Heart left ventricle (tissue), 16 donors: Measurements from ENCODE around the gene EEF1A2. TPM values are rescaled to one million over a fixed set of nuclear protein-coding genes. Genes with fewer than 3 reads are reported as not detected.

Experiments used
- ATAC-seq, 4 donors: fragments of 200-7000 bp; cut with Tn5 transposase; one replicate each; pipeline ENCODE4 v1.9.1; 2020 to 2022; ENCODE audit warnings: moderate library complexity in 4 of 4, mild to moderate bottlenecking in 3 of 4, moderate number of reproducible peaks in 1 of 4
- DNase-seq, 5 donors: peaks; one replicate each; pipeline ENCODE4 v3.0.0-alpha.2; 2020
- H3K27ac ChIP-seq, 12 donors: fragments of 200-600 bp; sonication (generic) in 4 of 12; one replicate each; pipeline versions ENCODE4 v1.5.0 to v1.8.0; 2016 to 2022; ENCODE audit warnings: mild to moderate bottlenecking in 2 of 12
- H3K27me3 ChIP-seq, 9 donors: fragments of 200-600 bp; sonication (generic) in 2 of 9; one replicate each; pipeline versions ENCODE4 v1.5.1 to v1.8.0; 2016 to 2022; ENCODE audit warnings: mild to moderate bottlenecking in 3 of 9
- H3K36me3 ChIP-seq, 9 donors: fragments of 200-600 bp; sonication (generic) in 2 of 9; one replicate each; pipeline versions ENCODE4 v1.5.0 to v1.8.0; 2018 to 2022; ENCODE audit warnings: mild to moderate bottlenecking in 2 of 9
- H3K4me1 ChIP-seq, 12 donors: fragments of 200-600 bp; sonication (generic) in 4 of 12; one replicate each; pipeline versions ENCODE4 v1.5.0 to v1.8.0; 2016 to 2022; ENCODE audit warnings: mild to moderate bottlenecking in 3 of 12
- H3K4me3 ChIP-seq, 12 donors: fragments of 200-600 bp; sonication (generic) in 4 of 12; one replicate each; pipeline versions ENCODE4 v1.5.0 to v1.8.0; 2017 to 2022; ENCODE audit warnings: mild to moderate bottlenecking in 9 of 12, moderate library complexity in 4 of 12
- H3K9me3 ChIP-seq, 12 donors: fragments of 200-600 bp; sonication (generic) in 4 of 12; one replicate each; pipeline versions ENCODE4 v1.5.0 to v1.8.0; 2016 to 2022; ENCODE audit warnings: mild to moderate bottlenecking in 1 of 12
- CTCF ChIP-seq, 12 donors: fragments of 200-600 bp; sonication (generic) in 4 of 12; IDR thresholded peaks; one replicate each; pipeline versions ENCODE4 v1.5.0 to v1.8.0; 2018 to 2022; ENCODE audit warnings: antibody characterized with exemption in 12 of 12, mild to moderate bottlenecking in 5 of 12
- POLR2A ChIP-seq, 2 donors: fragments of 450-650 bp; IDR thresholded peaks; one replicate each; pipeline ENCODE4 v1.6.1; 2017; ENCODE audit warnings: antibody characterized with exemption in 2 of 2, mild to moderate bottlenecking in 2 of 2, moderate library complexity in 2 of 2
- WGBS, 4 donors: extraction: QIAGEN DNeasy Blood & Tissue Kit in 2 of 4; methylation state at CpG; one replicate each; pipeline versions ENCODE4 v1.1.5 to v1.1.7; 2013 to 2018; 5-methylcytosine and 5-hydroxymethylcytosine counted together
- intact Hi-C, 10 donors: fragments of 100-400 bp; cut with DNase I; formaldehyde crosslinking; loops; one replicate each; pipeline versions ENCODE4 v1.11.1 to v1.14.2; 2022
- polyA plus RNA-seq, 2 donors: library from polyadenylated mRNA; stranded (reverse); fragments of 200-250 nt; gene quantifications; one replicate each; pipeline ENCODE4 v1.2.3, GENCODE V29; 2013
- total RNA-seq, 9 donors: library from RNA; depleted of rRNA in 2 of 9; stranded (reverse); fragments of >200 nt in 2 of 9; fragmentation: NEBNext Ultra II Directional in 3 of 9; extraction: Animal tissue kit (Norgen Biotek cat#: 25700) in 3 of 9; gene quantifications; one replicate each; pipeline versions ENCODE4 v1.1.0 to v1.2.4, GENCODE V29; 2016 to 2023
- donor health status: ischemic (EF 13 %, LVEDD 7.1; RV severe dilation, severe dysfunction).
- donor health status: healthy with polysubstance abuse.
- donor health status: DM: no; HTN: yes; CAD: no.
- donor health status: DM: no; HTN: no; CAD: no.
- donor health status: ischemic (EF 25% LVEDD 6.9; RV normal size, moderate dysfunction).
- donor health status: ischemic (EF 25% LVEDD 5.7; RV mildly dilated, moderate dysfunction).
- donor health status: healthy.
- donor health status: DM: yes; HTN: yes; CAD: no.
- donor health status: ischemic (EF 35%, LVEDD 5.7; RV mildly dilated, moderate dysfunction).
- donor health status: nonischemic (EF 11% LVEDD 7.7; RV severe dilation, severe dysfunction).
- donor health status: DM: yes; HTN: yes; CAD: no.
- donor health status: PGD.
- donor health status: ischemic (EF 29% LVEDD 5.4; RV normal size, mild dysfunction).
- donor health status: nonischemic (EF 23%, LVEDD 6.1; RV moderate dilation, normal function).

The EEF1A2 gene
- total and polyA plus RNA-seq, 11 donors, result 791 to 1,794 (median 1,345) TPM

DNA sequence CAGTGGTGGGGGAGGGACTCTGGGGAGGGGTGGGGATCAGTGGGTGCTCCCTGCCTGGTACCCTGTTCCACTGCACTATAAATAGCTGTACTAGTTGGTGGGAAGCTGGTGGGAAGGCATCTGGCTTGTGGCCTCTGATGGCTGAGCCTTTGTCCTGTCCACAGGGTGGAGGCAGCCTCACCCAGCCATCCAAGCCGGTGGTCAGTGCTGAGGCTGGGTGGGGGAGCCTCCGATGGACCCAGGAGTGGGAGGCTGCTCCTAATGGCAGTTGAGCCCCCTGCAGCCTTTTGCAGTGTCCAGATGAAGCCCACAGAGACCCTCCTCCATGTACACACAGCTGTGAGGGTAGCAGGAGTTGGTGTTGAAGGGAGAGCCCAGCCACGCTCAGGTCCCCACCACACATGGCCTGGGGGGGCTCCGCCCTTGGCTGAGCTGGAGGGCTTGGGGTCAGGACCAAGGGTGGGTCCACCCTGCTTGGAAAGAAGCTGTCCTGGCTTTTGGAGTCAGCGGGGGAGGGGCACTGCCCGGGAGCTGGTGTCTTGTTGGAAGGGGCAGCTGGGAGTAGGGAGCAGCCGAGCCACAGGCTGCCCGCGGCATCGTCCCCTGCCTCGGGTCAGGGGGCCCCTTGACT is 24.2 kb upstream of the EEF1A2 start:
- DNase-seq, result peak in 3 of 5 donors; percentile 9 to 65 (median 30)
- no peaks in the 10 kb centered on the region for H3K27me3 ChIP-seq
- H3K36me3 ChIP-seq, result peaks cover 0 to 21% (median 2%) of the 10 kb centered on the region in 9 donors
- no peak overlapping the region for H3K4me3 ChIP-seq
- ATAC-seq, result no peak
- H3K27ac ChIP-seq, result no peak overlapping the region
- intact Hi-C loops, result loop anchor here in 2 of 10 donors (5.0 to 10.0 kb wide), 2 partner anchors 78 to 81 kb away; no protein-coding TSS in a partner anchor
- WGBS, 4 donors, result 87 to 96% (median 92%) methylated on average over 4 to 11 of the region's 11 CpGs
- peaks cover 0 to 35% (median 22%) of the 10 kb centered on the region in 12 donors for H3K4me1 ChIP-seq
- no peak for TF ChIP-seq CTCF (IDR thresholded peaks at IDR 0.05)
- TF ChIP-seq POLR2A (IDR thresholded peaks at IDR 0.05), result no peak
- H3K9me3 ChIP-seq, result peaks cover 0 to 9% (median 0%) of the 10 kb centered on the region in 12 donors

- Histone ChIP-seq H3K9me3 (peaks cover 0 to 9% (median 0%) of the 10 kb centered on the region in 12 donors), H3K27ac (peak overlapping the region in 4 of 12 donors; percentile 8 to 99 (median 26)), H3K4me1 (peaks cover 0 to 35% (median 22%) of the 10 kb centered on the region in 12 donors), H3K36me3 (peaks cover 0 to 21% (median 2%) of the 10 kb centered on the region in 9 donors), H3K4me3 (peak overlapping the region in 8 of 12 donors; percentile 33 to 97 (median 90)), H3K27me3 (no peaks in the 10 kb centered on the region)
- TF ChIP-seq POLR2A (IDR thresholded peaks at IDR 0.05) (no peak), CTCF (IDR thresholded peaks at IDR 0.05) (no peak)
- DNase-seq, result peak in 3 of 5 donors; percentile 9 to 29 (median 25)
- intact Hi-C loops, result loop anchor here in 2 of 10 donors (5.0 to 10.0 kb wide), 2 partner anchors 77 to 80 kb away; no protein-coding TSS in a partner anchor
- ATAC-seq, result no peak
- WGBS, 4 donors, result 65 to 77% (median 68%) methylated on average over 10 to 13 of the region's 13 CpGs
Measured at GRCh38 chr20:63522091-63522868, 23.4 kb upstream of the EEF1A2 start.

DNA sequence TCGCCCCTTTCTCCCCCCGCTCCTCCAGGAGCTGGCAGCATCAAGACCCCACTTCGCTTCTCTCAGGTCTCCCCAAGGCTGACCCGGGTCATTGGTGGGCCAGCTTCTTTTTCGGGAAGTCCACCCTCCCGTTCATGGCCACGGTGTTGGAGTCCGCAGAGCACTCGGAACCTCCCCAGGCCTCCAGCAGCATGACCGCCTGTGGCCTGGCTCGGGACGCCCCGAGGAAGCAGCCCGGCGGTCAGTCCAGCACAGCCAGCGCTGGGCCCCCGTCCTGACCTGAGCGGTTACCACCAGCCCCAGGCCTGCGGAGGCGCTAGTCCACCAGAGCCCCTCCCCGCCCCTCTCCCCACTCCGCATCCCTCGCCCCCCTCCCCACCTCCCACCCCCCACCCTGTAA is 22.7 kb upstream of the EEF1A2 start:
- no peak for TF ChIP-seq CTCF (IDR thresholded peaks at IDR 0.05)
- no peak for TF ChIP-seq POLR2A (IDR thresholded peaks at IDR 0.05)
- peaks cover 0 to 35% (median 22%) of the 10 kb centered on the region in 12 donors for H3K4me1 ChIP-seq
- peaks cover 0 to 21% (median 2%) of the 10 kb centered on the region in 9 donors for H3K36me3 ChIP-seq
- WGBS, 4 donors, result 24 to 39% (median 26%) methylated on average over 14 to 23 of the region's 23 CpGs
- peak overlapping the region in 10 of 12 donors; percentile 89 to 99 (median 96) for H3K27ac ChIP-seq
- intact Hi-C loops, result loop anchor here in 5 of 10 donors (1.0 to 10.0 kb wide), 4 partner anchors 24 to 79 kb away; no protein-coding TSS in a partner anchor
- H3K4me3 ChIP-seq, result peak overlapping the region; percentile 73 to 98 (median 88)
- peak in 3 of 5 donors; percentile 29 to 51 (median 33) for DNase-seq
- no peaks in the 10 kb centered on the region for H3K27me3 ChIP-seq
- ATAC-seq, result no peak
- H3K9me3 ChIP-seq, result peaks cover 0 to 9% (median 0%) of the 10 kb centered on the region in 12 donors
